ENCODE data around the gene RABAC1.

- TF ChIP-seq, protein P1, sequence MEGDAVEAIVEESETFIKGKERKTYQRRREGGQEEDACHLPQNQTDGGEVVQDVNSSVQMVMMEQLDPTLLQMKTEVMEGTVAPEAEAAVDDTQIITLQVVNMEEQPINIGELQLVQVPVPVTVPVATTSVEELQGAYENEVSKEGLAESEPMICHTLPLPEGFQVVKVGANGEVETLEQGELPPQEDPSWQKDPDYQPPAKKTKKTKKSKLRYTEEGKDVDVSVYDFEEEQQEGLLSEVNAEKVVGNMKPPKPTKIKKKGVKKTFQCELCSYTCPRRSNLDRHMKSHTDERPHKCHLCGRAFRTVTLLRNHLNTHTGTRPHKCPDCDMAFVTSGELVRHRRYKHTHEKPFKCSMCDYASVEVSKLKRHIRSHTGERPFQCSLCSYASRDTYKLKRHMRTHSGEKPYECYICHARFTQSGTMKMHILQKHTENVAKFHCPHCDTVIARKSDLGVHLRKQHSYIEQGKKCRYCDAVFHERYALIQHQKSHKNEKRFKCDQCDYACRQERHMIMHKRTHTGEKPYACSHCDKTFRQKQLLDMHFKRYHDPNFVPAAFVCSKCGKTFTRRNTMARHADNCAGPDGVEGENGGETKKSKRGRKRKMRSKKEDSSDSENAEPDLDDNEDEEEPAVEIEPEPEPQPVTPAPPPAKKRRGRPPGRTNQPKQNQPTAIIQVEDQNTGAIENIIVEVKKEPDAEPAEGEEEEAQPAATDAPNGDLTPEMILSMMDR (IDR thresholded peaks at IDR 0.05; ENCODE audit: insufficient read depth, low read length) = no peak
- TF ChIP-seq POLR2AphosphoS5 (IDR thresholded peaks at IDR 0.05; ENCODE audit: low read depth) (no peak), REST (IDR thresholded peaks at IDR 0.05; ENCODE audit: insufficient replicate concordance, low read depth) (no peak)
Observed at GRCh38 chr19:42003506-42004294, 44.6 kb upstream of the RABAC1 start.

Data from HL-60 (cell line).